NCI-H524 (cell line): ENCODE measurements around the gene UBE2E3.
"Not testable (repeated sequence)": the region's sequence is repeated elsewhere in the genome, so short reads cannot be mapped to it uniquely, and the experiment has no call there.

Experiments
- DNase-seq, 2 experiments: peaks; one replicate each; lab custom pipeline; 2025; lab: John Stamatoyannopoulos, UW

Gene UBE2E3

DNA sequence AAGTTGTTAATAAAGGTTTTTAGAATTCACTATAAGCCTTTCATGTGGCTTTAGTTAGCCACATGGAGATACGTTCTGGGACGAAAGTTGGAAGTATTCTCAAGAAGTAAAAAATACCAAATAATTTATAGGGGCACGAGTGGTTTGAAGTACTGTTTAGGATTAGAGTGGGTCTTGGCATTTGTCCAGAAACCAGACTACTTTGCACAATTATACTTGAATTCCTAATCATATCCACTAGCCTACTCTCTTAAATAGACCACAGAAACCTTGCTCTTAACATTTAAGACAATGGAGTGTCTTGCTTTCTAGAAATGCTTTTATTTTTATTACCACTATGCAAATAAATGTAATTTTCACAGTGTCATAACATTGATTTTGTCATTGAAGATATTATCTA is 44.6 kb downstream of the UBE2E3 start:
- peak; percentile 53 to 85 for DNase-seq

DNA sequence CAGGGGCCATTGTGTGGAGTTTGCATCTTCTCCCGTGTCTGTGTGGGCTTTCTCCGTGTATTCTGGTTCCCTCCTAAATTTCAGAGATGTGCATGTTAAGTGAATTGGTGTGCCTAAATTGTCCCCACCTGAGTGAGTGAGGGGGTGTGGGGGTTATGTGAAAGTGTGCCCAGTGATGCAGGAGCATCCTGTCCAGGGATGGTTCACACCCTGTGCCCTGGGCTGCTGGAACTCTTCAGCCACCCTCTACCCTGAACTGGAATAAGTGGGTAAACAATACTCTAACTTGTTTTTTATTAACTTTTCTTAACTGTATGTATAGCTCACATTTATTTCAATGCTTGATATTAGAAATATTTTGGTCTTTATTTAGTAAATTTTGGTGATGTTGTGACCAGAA is 56.0 kb downstream of the UBE2E3 start:
- no peak for DNase-seq

DNA sequence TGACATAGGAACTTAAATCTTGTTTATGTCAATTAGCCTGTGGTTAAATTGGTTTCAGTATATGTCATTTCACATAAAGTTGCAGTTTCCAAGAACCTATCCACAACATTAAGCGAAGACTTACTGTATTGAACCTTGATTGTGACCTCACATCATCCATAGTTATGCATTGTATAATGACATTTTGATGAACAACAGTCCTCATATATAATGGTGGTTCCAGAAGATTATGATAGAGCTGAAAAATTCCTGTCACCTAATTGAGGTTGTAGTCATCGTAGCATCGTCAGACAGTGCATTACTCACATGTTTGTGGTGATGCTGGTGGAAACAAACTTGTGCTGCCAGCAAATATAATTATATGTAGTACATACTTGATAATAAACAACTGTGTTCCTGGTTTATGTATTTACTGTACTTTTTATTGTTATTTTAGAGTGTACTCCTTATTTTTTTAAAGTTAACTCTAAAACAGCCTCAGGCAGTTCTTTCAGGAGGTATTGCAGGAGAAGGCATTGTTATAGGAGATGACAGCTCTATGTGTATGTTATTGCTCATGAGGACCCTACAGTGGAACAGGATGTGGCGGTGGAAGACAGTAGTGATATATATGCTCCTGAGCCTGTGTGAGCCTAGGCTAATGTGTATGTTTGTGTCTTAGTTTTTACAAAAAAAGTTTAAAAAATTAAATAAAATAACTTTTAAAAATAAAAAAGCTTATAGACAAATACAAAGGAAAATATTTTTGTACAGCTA is 56.6 kb downstream of the UBE2E3 start:
- DNase-seq = no peak

DNA sequence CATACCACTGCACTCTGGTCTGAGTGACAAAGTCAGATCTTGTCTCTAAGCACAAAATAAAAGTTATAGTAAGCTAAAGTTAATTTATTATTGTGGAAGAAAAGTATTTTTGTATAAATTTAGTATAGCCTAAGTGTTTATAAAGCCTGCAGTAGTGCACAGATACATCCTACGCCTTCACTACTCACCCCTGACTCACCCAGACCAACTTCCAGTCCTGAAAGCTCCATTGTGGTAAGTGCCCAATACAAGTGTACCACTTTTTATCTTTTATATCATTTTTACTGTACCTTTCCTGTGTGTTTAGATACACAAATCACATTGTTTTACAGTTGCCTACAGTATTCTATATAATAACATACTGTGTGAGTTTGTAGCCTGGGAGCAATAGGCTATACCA is 57.5 kb downstream of the UBE2E3 start:
- no peak for DNase-seq

DNA sequence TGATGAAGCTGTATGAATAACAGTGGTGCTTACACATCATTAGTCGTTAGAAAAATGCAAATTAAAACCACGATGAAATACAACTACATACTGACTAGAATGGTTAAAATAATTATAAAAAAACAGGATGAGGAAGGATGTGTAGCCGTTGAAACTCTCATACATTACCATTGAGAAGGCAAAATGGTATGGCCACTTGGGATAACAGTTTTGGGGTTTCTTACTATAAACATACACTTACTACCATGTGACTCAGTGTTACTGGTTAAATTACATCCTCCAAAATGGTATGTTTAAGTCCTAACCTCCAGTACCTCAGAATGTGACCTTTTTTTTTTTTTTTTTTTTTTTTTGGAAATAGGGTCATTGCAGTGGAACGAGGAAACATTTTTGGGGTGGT is 58.4 kb downstream of the UBE2E3 start:
- no peak for DNase-seq

DNA sequence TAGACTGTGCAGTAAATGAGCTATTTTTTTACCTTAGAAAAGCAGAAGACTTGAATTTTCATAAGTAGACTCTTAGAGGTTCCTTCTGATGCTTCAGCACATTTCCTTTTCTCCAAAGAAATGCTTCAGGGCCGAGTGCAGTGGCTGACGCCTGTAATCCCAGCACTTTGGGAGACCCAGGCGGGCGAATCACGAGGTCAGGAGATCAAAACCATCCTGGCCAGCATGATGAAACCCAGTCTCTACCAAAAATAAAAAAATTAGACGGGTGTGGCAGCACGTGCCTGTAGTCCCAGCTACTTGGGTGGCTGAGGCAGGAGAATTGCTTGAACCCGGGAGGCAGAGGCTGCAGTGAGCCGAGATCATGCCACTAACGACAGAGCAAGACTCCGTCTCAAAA is 60.4 kb downstream of the UBE2E3 start:
- DNase-seq = not testable (repeated sequence)

DNA sequence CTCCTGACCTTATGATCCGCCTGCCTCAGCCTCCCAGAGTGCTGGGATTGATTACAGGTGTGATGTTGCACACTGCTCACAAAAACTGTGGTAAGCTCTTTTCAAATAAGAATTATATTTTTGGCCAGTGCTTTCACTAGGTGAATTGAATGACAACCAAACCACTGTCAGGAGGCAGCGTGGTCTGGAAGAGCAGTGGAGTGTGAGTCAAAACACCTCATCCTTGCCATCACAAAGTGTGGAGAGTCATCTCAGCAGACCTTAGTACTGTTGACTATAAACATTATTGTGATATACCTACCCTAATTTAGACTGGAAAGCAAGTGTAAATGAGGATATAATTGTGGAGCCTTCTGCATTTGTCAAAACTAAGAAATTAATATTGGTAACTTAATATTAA is 61.3 kb downstream of the UBE2E3 start:
- no peak for DNase-seq

DNA sequence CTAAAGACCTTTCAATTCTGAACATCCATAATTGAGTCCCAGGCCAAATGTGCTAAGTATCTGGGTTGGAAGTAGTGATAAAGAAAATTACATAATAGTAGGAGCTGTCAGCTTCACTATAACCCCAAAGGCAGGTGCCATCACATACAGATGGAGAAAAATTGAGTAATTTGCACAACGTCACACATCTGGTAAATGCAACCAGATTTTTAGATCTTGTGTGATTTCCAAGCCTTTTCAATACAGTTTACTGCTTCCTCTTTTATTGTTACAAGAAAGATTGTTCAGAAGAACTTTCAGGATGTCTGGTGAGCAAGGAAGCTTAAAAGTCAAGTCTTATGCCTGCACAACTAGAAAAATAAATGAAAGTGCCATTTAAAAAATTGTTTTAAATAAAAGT is 62.3 kb downstream of the UBE2E3 start:
- no peak for DNase-seq

DNA sequence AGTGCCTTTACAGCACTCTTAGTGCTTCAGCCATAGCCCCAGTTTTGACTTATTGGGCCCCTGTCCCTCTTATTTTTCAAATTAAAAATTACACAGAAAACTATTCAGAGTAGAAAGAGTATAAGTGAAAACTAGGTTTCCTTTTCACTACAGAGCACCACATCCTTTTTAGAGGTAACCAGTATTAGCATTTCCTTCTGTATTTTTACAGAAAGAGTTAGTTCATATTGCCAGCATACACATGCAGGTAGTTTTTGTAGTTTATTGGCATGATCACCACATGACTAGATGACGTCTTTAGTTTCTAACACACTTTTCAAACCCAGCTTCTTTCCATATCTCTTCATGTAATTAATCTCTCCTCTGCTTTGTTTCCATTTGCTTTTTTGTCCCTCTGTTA is 66.4 kb downstream of the UBE2E3 start:
- DNase-seq = no peak

DNA sequence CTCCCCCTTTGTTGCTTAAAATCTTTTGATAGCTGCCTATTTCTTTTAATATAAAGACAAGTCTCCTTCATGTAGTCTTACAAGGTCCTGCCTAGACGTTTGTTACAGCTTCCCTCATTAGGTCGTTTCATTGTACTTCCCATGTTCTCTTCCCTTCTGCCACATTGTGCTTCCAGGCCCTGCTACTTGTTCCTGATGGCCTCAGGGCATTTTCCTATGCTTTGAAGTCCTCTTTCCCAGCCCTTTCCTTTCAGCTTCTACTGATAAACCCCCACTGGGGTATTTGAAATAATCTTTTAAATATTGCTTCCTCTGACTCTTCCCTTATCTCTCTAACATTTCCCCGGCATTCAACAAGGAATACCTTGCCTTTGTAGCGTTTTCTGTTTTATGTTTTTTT is 67.4 kb downstream of the UBE2E3 start:
- DNase-seq = no peak

DNA sequence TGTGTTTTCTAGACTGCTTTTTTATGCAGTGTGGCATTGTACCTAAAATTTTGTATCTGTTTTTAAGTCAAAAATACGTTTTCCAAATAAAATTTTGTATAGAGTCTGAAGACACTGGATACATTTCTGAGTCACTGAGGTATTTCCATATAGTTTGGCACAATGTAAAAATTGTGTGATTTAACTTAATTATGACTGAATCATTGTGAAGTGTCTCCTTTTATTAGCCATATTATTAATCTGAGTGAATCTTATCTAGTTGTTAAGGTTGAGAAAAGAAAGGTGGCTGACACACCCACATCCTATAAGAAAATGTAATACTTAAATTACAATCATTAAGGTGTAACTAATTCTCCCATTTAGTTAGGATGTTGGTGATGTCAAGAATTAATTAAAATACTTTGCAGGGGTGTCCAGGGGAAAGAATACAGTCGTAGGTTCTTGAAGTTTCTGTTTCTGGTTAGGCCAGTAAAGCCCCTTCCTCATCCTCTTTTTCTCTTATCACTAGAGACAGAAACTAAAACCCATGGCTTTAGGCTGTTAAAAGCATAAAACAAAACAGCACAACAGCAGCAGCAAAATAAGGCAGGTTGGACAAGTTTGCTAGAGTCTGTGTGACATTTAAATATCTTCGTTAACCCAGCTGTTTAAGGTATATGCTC is 71.6 kb downstream of the UBE2E3 start:
- no peak for DNase-seq

DNA sequence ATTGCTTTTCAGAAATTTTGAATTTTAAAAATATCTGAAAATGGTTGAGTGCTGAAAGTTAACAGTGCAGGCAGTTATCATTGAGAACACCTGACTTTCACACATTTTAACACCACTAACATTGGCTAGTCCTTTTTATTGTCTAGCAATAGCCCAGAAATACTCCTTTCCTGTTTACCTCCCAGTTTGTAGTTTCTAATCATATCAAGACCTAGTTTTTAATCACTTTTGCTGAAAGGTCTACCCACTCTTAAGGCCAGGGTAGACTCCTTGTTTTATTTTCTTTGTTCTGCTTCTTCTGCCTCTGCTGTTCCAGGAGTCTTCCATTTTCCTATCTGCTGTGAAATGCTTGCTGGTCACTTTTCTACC is 72.1 kb downstream of the UBE2E3 start:
- DNase-seq = no peak

DNA sequence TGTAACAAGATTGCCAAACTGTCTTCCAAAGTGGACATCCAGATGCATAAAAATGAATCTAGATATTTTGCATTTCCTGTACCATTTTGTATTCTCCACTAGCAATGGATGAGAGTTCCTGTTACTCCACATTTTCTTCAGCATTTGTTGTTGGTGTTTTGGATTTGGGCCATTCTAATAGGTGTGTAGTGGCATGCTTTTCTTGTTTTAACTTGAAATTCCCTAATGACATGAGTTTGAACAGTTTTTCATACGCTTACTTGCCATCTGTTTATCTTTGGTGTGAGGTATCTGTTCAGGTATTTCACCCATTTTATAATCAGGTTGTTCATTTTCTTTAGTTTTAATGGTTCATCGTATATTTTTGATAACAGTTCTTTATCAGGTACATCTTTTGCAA is 73.9 kb downstream of the UBE2E3 start:
- DNase-seq = no peak

DNA sequence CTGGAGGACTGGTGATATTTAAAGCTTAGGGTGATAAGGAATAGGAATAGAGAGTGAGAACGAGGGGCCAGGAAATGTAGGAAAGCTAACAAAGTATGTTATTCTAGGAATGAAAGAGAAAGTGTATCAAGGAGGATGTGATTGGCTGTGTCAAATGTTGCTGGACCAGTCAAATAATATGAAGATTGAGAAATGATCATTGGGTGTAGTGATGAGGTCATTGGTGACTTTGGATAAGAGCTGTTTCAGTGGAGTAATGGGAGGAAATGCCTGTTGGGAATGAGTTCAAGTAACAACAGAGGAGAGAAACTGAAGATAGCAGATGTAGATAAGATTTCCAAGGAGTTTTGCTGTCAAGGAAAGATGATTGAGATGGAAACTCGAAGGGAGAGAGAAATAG is 74.4 kb downstream of the UBE2E3 start:
- no peak for DNase-seq

DNA sequence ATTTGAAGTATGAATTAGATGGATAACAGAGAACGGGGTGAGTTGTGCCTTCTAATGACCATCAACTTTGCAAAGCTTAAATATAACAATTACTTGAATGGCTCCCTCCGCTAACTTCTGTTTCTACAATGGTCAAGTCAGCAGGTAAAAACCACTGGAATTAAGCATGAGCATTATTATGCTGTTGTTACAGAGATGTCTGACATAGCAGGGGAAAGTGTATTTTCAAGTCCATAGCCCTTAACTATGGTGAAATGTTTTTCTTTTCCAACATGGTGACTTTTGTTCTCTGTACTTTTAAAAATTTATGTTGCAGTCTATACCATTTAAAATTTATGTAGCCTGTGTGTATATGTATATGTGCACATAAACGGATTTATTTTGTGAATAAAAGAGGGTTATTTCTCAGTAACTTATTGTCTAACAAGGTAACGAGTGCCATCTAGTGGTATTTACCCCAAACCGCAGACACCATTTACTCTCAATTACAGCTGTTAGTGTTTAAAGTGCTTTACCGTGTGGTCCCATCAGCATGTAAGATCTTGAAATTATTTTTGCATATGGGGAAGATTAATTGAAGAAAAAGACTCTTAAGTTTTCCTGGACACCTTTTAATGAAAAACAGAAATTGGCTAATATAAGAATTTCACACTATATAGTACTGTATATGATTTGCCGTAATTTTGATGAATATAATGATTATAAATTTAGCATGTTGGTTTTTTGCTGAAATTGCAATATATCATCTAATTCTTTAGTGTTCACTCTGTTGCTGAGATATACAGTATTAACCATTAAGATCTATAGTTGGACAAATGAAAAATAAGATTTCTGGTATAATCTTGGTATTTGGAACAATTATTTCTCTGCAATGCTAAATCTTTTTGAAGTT is 78.2 kb downstream of the UBE2E3 start:
- DNase-seq = peak in 1 of 2 experiments; percentile 20

DNA sequence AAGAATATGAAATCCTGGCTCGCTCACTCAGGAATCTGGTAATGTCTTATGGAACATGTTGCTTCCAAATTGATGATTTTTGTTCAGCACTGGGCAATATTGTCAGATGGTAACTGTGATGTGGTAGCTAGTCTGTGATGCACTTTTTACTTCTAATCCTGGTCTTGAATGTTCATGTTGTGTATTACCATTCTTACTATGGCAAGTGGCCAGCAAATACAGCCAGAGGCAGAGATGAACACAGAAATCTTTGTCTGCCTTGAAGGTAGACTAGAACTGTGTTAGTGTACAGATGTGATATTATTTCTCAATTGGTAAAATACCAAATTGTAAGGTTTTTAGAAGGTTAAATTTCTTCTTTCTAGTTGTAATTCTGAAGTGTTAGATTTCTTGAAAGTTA is 83.3 kb downstream of the UBE2E3 start:
- DNase-seq = no peak

DNA sequence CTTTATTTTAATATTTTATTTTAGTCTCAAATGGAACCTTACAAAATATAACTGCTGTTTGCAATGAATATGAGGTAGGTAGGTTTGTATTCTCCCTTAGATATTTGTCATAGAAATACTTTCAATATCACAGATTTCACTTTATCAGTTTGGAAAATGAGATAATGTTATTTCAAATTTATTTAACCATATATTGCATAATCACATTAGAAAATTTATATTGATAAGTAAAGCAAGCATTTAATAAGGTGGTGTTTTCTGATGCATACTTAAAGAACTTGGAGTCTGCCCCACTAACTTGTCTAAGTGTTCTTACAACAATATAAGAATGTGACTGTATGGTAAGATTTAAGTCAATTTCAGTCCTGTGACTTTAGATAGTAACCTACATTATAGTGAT is 85.1 kb downstream of the UBE2E3 start:
- no peak for DNase-seq

DNA sequence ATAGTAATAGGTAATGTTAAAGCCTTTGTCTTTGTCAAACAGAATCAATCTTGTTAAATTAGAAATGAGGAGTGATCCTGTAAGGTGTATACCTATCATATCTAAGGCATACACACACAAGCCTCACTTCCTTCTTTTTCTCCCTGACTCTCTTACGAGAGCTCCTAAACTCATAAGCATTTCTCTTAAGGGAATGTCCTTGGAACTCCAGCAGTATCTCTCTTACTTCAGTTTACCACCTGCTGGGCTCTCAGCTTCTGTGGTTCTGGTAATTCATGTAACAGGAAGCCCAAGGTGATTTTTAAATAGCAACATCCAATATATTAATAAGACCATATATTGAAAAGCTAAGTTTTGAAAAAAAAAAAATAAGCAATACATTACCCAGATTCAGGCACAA is 85.9 kb downstream of the UBE2E3 start:
- no peak for DNase-seq

DNA sequence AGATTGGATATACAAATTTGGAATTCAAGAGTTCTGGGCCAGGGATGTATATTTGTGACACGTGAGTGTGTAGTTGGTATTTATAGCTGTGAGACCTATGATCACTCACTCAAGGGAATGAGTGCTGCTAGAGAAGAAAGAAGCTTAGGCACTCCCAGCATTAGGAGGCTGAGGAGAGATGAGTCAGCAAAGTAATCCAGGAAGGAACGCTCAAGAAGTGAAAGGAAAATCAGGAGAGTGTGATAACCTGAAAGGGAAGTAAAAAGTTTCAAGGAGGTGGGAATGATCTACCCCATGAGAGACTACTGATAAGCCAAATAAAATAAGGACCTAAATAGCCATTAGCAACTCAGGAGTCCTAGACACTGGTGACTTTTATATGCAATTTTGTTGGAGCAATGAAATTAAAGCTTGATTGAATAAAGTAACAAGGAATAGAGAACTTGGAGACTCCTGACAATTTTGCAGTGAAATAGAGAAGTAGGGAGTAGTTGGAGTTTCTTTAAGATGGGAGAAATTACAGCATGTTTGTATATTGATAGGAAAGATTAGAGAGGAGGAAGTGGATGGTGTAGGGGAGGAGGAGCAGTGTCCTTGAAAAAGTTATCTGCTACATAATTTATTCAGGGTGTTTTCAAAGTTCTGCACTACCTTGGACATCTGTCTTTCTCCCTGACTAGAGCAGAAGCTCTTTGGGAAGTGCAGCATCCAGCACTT is 89.9 kb downstream of the UBE2E3 start:
- DNase-seq = no peak

DNA sequence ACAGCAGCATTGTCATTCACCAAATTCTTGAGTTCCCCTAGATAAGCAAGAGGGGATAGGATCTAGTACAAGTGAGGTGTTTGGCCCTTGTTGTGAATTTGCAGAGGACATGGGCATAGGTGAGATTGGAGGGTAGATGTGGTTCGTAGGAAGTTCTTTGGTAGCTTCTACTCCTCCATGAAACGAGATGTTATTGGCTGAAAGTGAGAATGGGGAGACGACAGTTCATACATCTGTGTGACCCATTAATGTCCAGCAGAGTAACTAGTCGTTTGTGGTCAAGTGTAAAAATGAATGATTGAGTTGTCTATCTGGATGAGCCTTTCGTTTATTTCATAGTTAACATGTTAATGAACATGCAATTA is 90.4 kb downstream of the UBE2E3 start:
- DNase-seq = no peak

DNA sequence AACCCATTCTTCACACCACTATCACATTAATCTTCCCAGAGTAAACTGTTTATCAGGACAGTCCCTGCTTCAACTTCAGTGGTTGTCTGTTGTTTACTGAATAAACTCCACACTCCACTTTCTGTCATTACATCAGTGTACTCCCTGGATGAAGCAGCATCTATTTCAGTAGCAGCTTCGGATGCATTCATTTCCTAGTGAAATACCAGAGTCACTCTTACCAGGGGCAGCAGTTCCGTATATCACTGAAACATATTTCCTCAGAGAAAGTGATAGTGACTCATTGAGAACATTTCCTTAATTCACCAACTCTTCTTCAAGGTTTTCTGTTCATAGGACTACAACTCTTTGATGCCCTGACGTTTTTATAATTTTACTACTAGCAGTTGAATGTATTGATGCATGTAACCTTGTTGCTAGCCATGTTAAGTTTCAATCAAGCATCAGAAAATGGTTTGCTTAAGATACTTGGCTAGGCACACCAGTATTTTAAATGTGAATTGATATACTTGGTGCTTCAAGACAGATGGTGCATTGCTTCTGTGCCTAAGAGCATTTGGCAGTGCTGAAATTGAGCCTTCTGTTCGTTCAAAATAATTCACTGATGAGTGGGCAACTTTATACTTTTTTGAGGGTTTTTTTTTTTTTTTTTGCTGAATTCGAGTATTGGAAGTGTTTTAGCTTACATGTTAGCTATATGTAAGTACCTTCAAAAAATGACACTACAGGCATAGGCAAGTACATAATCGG is 92.3 kb downstream of the UBE2E3 start:
- DNase-seq = peak; percentile 32 to 91

DNA sequence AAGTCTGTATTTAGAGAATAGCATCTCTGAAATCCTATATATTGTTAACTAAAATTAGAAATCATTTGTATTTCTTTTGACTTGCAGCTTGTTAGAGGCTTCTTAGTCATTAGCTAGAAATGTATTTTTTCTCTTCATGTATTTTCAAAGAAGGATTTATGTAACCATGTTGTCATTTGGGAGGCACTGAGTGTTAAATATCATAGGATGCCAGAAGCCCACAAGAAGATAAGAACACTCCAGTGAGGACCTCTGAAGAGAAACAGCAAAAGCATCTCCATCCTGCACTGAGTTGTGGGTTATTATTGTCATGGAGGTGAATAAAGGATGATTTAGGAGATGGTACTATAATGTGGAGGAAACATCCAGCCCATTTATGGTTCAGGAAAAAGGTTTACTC is 93.5 kb downstream of the UBE2E3 start:
- DNase-seq = no peak
